ENCODE data around the gene SMOC1.

GRCh38 chr14:69853774-69854173 is 25.4 kb upstream of the SMOC1 start:
- no peak for TF ChIP-seq POLR2AphosphoS5 (IDR thresholded peaks at IDR 0.05; ENCODE audit: low read depth, low read length)
- TF ChIP-seq CTCF (IDR thresholded peaks at IDR 0.05): no peak

Data from Panc1 (cell line).